OCI-LY1 (cell line): ENCODE results near the gene BBS12.

Source experiments
- EZH2 ChIP-seq: fragments of 200-600 bp; sonication (generic), shearing (Covaris generic); IDR thresholded peaks from 2 replicates; pipeline ENCODE4 v1.8.0; 2017; ENCODE audit warnings: borderline replicate concordance, mixed run types, mild to moderate bottlenecking, antibody characterized with exemption, low read length, moderate library complexity, mixed read lengths
- TF ChIP-seq, protein P1 (sequence below): fragments of 200-600 bp; sonication (generic), shearing (Covaris generic); IDR thresholded peaks from 2 replicates; pipeline ENCODE4 v1.5.1; 2017; ENCODE audit warnings: mild to moderate bottlenecking, antibody characterized with exemption, low read length, moderate library complexity, mixed read lengths

DNA sequence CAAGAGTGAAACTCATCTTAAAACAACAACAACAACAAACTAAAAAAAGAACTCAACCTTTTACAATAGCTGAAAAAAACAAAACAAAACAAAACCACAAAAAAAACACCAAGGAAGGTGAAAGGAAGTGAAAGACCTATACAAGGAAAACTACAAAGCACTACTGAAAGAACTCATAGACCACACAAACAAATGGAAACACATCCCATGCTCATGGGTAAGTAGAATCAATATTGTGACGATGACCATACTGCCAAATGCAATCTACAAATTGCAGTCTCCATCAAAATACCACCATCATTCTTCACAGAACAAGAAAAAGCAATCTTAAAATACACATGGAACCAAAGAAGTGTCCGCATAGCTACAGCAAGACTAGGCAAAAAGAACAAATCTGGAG, 52.6 kb downstream of the BBS12 start:
- TF ChIP-seq, protein P1, sequence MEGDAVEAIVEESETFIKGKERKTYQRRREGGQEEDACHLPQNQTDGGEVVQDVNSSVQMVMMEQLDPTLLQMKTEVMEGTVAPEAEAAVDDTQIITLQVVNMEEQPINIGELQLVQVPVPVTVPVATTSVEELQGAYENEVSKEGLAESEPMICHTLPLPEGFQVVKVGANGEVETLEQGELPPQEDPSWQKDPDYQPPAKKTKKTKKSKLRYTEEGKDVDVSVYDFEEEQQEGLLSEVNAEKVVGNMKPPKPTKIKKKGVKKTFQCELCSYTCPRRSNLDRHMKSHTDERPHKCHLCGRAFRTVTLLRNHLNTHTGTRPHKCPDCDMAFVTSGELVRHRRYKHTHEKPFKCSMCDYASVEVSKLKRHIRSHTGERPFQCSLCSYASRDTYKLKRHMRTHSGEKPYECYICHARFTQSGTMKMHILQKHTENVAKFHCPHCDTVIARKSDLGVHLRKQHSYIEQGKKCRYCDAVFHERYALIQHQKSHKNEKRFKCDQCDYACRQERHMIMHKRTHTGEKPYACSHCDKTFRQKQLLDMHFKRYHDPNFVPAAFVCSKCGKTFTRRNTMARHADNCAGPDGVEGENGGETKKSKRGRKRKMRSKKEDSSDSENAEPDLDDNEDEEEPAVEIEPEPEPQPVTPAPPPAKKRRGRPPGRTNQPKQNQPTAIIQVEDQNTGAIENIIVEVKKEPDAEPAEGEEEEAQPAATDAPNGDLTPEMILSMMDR: no peak
- TF ChIP-seq EZH2: no peak
